Epithelial cell of proximal tubule (primary cell): ENCODE results near the gene VWA3B. TPM values are rescaled to one million over a fixed set of nuclear protein-coding genes. Genes with fewer than 3 reads are reported as not detected.
"Not testable (repeated sequence)": the region's sequence is repeated elsewhere in the genome, so short reads cannot be mapped to it uniquely, and the experiment has no call there.

Source experiments
- DNase-seq: peaks from one replicate; pipeline ENCODE4 v3.0.0-alpha.2; 2011; ENCODE audit warnings: low read depth
- H3K4me3 ChIP-seq: 2 replicates; pipeline ENCODE4 v1.5.1; 2011; ENCODE audit warnings: low read depth, mild to moderate bottlenecking, low read length
- total RNA-seq: library from RNA; depleted of rRNA; stranded (reverse); fragments of >200 nt; gene quantifications from 2 replicates; pipeline ENCODE4 v1.2.3, GENCODE V29; 2015
- TF ChIP-seq, protein P1 (sequence below): conservative IDR thresholded peaks from 2 replicates; pipeline ENCODE4 v1.5.1; 2012; ENCODE audit warnings: low read depth, mild to moderate bottlenecking, low read length

VWA3B gene
- total RNA-seq, 1 donor from 2014 or later = not detected

DNA sequence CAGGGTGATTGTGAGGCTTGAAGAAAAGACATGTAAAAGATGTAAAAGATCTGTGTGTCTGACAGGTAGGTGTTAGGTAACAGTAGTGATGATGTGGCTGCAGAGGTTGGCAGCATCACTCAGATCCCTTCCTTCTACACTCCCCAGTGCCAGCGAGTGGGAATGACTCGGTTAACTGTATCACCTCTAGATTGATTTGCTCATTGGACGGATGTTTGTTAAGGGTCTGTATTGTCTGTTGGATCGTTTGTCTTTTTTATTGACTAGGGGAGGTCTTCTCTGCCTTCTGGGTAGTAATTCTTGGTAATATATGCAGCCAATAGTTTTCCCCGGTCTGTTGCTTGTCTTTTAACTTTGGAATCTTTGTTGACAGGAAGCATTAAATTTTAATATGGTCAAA, 214.5 kb downstream of the VWA3B start:
- H3K4me3 ChIP-seq = no peak overlapping the region
- DNase-seq = no peak

DNA sequence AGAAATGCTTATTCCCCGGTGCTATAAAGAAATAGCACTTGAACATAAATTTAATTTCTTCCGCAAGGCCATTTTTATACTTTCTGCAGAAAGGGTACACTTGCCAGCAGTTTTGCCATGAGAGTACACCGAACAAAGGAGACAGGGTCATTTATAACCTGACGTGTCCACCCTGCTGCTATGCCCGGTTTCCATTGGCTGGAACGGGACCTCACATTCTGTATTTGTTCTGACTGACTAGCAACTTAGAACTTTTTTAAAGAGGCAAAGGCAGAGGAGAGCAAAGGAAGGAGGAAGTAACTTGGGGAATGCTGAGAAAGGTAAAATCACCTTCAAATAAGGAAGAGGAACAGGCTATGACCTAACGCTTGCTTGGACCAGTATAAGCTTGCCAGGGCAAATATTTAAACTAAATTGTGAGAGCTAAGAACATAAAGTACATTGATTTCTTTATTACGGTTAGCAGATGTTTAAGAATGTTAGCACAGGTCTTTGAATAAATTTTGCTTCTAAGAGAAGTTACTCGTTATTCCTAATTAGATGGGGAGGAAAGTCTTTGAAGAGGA, 220.2 kb downstream of the VWA3B start:
- H3K4me3 ChIP-seq, DNase-seq: not testable (repeated sequence)

More for the DNA sequence above, 214.5 kb downstream of the VWA3B start:
- TF ChIP-seq, protein P1, sequence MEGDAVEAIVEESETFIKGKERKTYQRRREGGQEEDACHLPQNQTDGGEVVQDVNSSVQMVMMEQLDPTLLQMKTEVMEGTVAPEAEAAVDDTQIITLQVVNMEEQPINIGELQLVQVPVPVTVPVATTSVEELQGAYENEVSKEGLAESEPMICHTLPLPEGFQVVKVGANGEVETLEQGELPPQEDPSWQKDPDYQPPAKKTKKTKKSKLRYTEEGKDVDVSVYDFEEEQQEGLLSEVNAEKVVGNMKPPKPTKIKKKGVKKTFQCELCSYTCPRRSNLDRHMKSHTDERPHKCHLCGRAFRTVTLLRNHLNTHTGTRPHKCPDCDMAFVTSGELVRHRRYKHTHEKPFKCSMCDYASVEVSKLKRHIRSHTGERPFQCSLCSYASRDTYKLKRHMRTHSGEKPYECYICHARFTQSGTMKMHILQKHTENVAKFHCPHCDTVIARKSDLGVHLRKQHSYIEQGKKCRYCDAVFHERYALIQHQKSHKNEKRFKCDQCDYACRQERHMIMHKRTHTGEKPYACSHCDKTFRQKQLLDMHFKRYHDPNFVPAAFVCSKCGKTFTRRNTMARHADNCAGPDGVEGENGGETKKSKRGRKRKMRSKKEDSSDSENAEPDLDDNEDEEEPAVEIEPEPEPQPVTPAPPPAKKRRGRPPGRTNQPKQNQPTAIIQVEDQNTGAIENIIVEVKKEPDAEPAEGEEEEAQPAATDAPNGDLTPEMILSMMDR = no peak

DNA sequence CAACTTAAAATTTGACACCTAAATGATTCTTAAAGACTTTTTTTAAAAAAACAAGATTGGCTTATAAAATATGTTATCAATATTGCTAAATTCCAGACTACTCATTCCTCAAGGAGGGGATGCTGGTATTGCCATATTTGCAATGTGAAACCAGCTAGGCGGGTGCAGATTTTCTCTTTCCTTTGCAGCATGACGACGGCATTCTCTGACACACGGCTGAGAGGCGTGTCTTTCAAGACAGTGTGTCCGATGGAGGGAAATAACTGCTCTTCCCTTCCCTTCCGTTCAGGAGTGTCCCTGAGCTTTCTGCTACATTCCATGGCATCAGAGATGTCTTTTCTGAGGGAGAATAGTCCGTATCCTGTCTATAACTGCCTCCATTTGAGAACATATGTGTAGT, 221.1 kb downstream of the VWA3B start:
- TF ChIP-seq, protein P1 = no peak
- no peak for DNase-seq

DNA sequence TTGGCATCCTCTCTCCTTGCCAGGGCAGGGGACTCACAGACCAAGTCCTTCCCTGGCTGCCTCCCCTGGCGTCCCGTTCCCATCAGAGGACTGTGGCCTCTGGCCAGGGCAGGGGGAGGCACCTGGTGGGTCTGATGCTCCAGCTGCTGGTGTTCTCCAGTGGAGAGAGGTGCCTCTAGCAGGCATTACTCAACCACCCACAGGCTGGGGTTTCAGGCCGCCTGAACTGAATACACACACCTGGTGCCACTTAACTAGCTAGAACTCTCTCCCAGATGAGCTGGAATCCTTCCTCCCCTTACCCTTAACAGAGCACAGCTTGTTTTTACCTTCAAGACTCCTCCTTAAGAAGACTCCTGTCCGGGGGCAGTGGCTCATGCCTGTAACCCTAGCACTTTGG, 221.6 kb downstream of the VWA3B start:
- no peak for DNase-seq
- no peak overlapping the region for H3K4me3 ChIP-seq
- TF ChIP-seq, protein P1 = no peak

More for the DNA sequence above, 221.1 kb downstream of the VWA3B start:
- no peak overlapping the region for H3K4me3 ChIP-seq

DNA sequence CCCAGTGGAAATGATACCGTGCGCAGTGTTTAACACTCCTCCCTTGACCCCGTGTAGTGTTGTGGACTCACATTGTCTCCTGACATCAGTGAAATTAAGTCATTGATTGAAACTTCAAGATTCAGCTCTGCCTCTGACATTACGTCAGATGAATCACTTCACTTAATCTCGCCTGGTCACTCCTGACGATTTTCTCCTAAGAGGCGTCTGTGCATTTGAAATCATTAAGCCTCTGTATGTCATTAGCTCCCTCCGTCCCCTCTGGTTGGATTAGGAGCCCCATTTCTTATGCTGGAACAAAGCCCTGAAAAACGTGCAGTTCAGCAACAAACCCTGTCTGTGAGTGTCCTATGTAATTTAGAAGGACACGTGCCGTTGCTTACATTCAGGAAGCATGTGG, 222.6 kb downstream of the VWA3B start:
- no peak for DNase-seq
- TF ChIP-seq, protein P1 = no peak
- H3K4me3 ChIP-seq = no peak overlapping the region

DNA sequence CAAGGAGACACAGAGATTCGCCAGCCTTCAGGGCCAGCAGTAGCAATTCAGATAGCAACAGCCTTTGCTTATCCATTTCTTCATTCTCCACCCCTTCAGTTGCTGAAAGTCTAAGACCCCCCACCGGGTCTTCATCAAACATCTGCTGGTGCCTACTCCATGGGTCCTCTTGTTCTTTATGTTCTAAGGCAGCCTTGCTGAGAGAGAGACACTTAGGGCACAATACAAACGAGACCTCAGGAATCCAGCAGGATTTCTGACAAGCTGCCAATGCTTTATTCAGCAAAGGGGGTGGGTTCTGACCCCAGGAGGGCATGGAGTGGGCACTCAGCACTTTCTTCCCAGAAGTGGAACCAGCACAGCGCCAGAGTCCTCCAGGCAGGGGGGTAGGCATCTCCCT, 223.0 kb downstream of the VWA3B start:
- TF ChIP-seq, protein P1 = no peak
- no peak for DNase-seq
- no peak overlapping the region for H3K4me3 ChIP-seq

DNA sequence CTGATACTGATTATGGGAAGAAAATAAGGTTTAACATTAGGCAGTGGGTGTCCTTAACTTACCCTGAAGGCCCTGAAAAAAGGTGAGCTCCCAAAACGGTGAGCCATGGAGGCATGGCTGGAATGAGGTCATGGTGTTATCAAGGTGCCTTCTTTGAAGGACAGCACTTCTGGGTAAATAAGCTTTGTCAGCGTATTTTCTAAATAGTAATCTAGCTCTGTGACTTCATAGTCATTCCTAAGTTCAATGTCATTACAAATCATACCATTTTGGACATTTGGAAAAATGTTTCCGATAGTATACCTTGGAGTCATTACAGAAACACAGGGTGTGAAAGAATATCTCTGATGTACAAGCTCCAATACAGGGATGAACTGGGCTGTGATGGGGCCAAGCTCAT, 224.1 kb downstream of the VWA3B start:
- H3K4me3 ChIP-seq = no peak overlapping the region
- TF ChIP-seq, protein P1 = no peak
- DNase-seq = no peak
